IPS DF 6.9 (cell line): ENCODE results near the gene TIAM1.

ENCODE experiments used
- DNase-seq: peaks from one replicate; pipeline ENCODE4 v3.0.0-alpha.2; 2013; ENCODE audit warnings: low read depth, low spot score
- H3K27ac ChIP-seq: one replicate; pipeline ENCODE4 v1.5.1; 2013; ENCODE audit warnings: low read length, control low read depth
- H3K27me3 ChIP-seq: 2 replicates; pipeline ENCODE4 v1.6.1; 2013; ENCODE audit warnings: mild to moderate bottlenecking, low read length; ENCODE audit not compliant: control insufficient read depth, insufficient read depth
- H3K36me3 ChIP-seq: 2 replicates; pipeline ENCODE4 v1.6.1; 2013; ENCODE audit warnings: low read length; ENCODE audit not compliant: control insufficient read depth, insufficient read depth
- H3K4me1 ChIP-seq: 2 replicates; pipeline ENCODE4 v1.6.1; 2013; ENCODE audit warnings: low read length; ENCODE audit not compliant: control insufficient read depth, insufficient read depth
- H3K4me3 ChIP-seq: 2 replicates; pipeline ENCODE4 v1.5.1; 2013; ENCODE audit warnings: mild to moderate bottlenecking, low read length
- H3K9me3 ChIP-seq: 2 replicates; pipeline ENCODE4 v1.6.1; 2013; ENCODE audit warnings: low read length, inconsistent platforms; ENCODE audit not compliant: control insufficient read depth, insufficient read depth
- WGBS: extraction: QIAGEN DNeasy Blood & Tissue Kit; methylation state at CpG from one replicate; pipeline ENCODE4 v1.1.7; 2013; ENCODE audit warnings: mixed read lengths, missing lambda C conversion rate; ENCODE audit not compliant: insufficient read length, insufficient coverage; 5-methylcytosine and 5-hydroxymethylcytosine counted together

The TIAM1 gene

DNA sequence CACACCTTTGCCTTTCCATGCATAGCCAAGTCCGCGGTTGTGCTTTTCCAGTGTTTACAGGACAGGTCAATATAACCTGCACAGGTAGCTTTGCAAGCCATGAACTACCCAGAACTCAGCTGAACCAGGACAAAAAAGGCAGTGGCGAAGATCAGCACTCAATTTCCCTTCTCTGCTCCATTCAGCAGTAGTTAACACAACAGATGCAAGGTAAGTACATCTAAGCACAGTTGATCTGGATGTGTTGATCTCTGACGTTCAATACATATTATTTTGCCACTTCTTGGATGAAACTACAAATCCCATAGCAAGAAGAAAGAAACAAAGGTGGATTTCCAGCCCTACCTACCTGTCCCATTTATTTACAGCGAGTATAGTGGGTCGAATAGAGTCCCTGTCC, 159.2 kb downstream of the TIAM1 start:
- no peak overlapping the region for H3K4me3 ChIP-seq
- no peak overlapping the region for H3K27ac ChIP-seq
- WGBS: no CpG with 5 or more reads among the region's 6 CpGs

GRCh38 chr21:31184459-31184858, 159.6 kb downstream of the TIAM1 start:
- DNase-seq: no peak
- no CpG with 5 or more reads among the region's 6 CpGs for WGBS
- H3K27ac ChIP-seq: no peak overlapping the region

More for the DNA sequence above, 159.2 kb downstream of the TIAM1 start:
- H3K4me1 ChIP-seq: no peaks in the 10 kb centered on the region
- H3K9me3 ChIP-seq: no peaks in the 10 kb centered on the region
- no peak for DNase-seq
- H3K36me3 ChIP-seq: 0 out of 2 replicates have a peak, but pooled peaks cover 3% of the 10 kb centered on the region
- no peaks in the 10 kb centered on the region; the same call in 1 of the 2 replicates for H3K27me3 ChIP-seq

GRCh38 chr21:31182231-31183140, 161.6 kb downstream of the TIAM1 start:
- H3K4me3 ChIP-seq: no peak overlapping the region
- no peaks in the 10 kb centered on the region for H3K9me3 ChIP-seq
- no peak for DNase-seq
- no peak overlapping the region for H3K27ac ChIP-seq
- H3K36me3 ChIP-seq: 0 out of 2 replicates have a peak, but pooled peaks cover 3% of the 10 kb centered on the region
- H3K4me1 ChIP-seq: no peaks in the 10 kb centered on the region
- no peaks in the 10 kb centered on the region; the same call in 1 of the 2 replicates for H3K27me3 ChIP-seq
- WGBS: no CpG with 5 or more reads among the region's 24 CpGs

More at GRCh38 chr21:31184459-31184858, 159.6 kb downstream of the TIAM1 start:
- Histone ChIP-seq H3K4me3 (no peak overlapping the region), H3K4me1 (no peaks in the 10 kb centered on the region), H3K9me3 (no peaks in the 10 kb centered on the region), H3K27me3 (no peaks in the 10 kb centered on the region; the same call in 1 of the 2 replicates), H3K36me3 (0 out of 2 replicates have a peak, but pooled peaks cover 3% of the 10 kb centered on the region)

GRCh38 chr21:31181082-31181750, 162.8 kb downstream of the TIAM1 start:
- Histone ChIP-seq H3K9me3 (no peaks in the 10 kb centered on the region), H3K4me3 (no peak overlapping the region), H3K27me3 (no peaks in the 10 kb centered on the region), H3K27ac (no peak overlapping the region), H3K36me3 (0 out of 2 replicates have a peak, but pooled peaks cover 3% of the 10 kb centered on the region), H3K4me1 (no peaks in the 10 kb centered on the region)
- DNase-seq: no peak
- WGBS: no CpG with 5 or more reads among the region's 12 CpGs

GRCh38 chr21:31180256-31181081, 163.6 kb downstream of the TIAM1 start:
- H3K4me1 ChIP-seq: no peaks in the 10 kb centered on the region
- H3K27ac ChIP-seq: no peak overlapping the region
- no peak overlapping the region for H3K4me3 ChIP-seq
- H3K9me3 ChIP-seq: no peaks in the 10 kb centered on the region
- no peak for DNase-seq
- WGBS: no CpG with 5 or more reads among the region's 5 CpGs
- H3K27me3 ChIP-seq: no peaks in the 10 kb centered on the region
- H3K36me3 ChIP-seq: 0 out of 2 replicates have a peak, but pooled peaks cover 3% of the 10 kb centered on the region

GRCh38 chr21:31176725-31177124, 167.3 kb downstream of the TIAM1 start:
- Histone ChIP-seq H3K4me3 (no peak overlapping the region), H3K36me3 (no peaks in the 10 kb centered on the region)
- no peak for DNase-seq

GRCh38 chr21:31176080-31176551, 167.9 kb downstream of the TIAM1 start:
- Histone ChIP-seq H3K4me3 (no peak overlapping the region), H3K4me1 (peaks cover 2% of the 10 kb centered on the region), H3K36me3 (no peaks in the 10 kb centered on the region), H3K27ac (no peak overlapping the region), H3K9me3 (no peaks in the 10 kb centered on the region), H3K27me3 (no peaks in the 10 kb centered on the region)
- no CpG with 5 or more reads among the region's 2 CpGs for WGBS
- DNase-seq: no peak

More at GRCh38 chr21:31176725-31177124, 167.3 kb downstream of the TIAM1 start:
- H3K27me3 ChIP-seq: no peaks in the 10 kb centered on the region
- no peak overlapping the region for H3K27ac ChIP-seq
- no CpG with 5 or more reads among the region's 4 CpGs for WGBS
- peaks cover 2% of the 10 kb centered on the region for H3K4me1 ChIP-seq
- H3K9me3 ChIP-seq: no peaks in the 10 kb centered on the region

GRCh38 chr21:31173881-31174555, 170.0 kb downstream of the TIAM1 start:
- H3K9me3 ChIP-seq: no peaks in the 10 kb centered on the region
- H3K4me3 ChIP-seq: no peak overlapping the region
- H3K4me1 ChIP-seq: peaks cover 2% of the 10 kb centered on the region
- H3K36me3 ChIP-seq: no peaks in the 10 kb centered on the region
- no peak overlapping the region for H3K27ac ChIP-seq
- no CpG with 5 or more reads among the region's 25 CpGs for WGBS
- DNase-seq: no peak
- no peaks in the 10 kb centered on the region for H3K27me3 ChIP-seq

GRCh38 chr21:31172328-31172727, 171.7 kb downstream of the TIAM1 start:
- no CpG with 5 or more reads among the region's 6 CpGs for WGBS
- no peak for DNase-seq

More at GRCh38 chr21:31172328-31172727, 171.7 kb downstream of the TIAM1 start:
- H3K4me3 ChIP-seq: no peak overlapping the region
- peaks cover 2% of the 10 kb centered on the region for H3K4me1 ChIP-seq
- no peak overlapping the region for H3K27ac ChIP-seq
- no peaks in the 10 kb centered on the region for H3K36me3 ChIP-seq
- H3K27me3 ChIP-seq: no peaks in the 10 kb centered on the region
- no peaks in the 10 kb centered on the region for H3K9me3 ChIP-seq
